Measurements from ENCODE around the gene NALF2.

NALF2 gene

GRCh38 chrX:69496183-69496582 lies 7.9 kb upstream of the NALF2 start:
- no peak for TF ChIP-seq CTCF (IDR thresholded peaks at IDR 0.05)

GRCh38 chrX:69501429-69501828 lies 2.7 kb upstream of the NALF2 start:
- TF ChIP-seq CTCF (IDR thresholded peaks at IDR 0.05), result no peak

GRCh38 chrX:69503228-69503781 lies 821 bp upstream of the NALF2 start:
- peak; percentile 43; the same call in 1 of the 2 replicates for TF ChIP-seq CTCF (IDR thresholded peaks at IDR 0.05)

GRCh38 chrX:69504626-69505612 lies 793 bp downstream of the NALF2 start:
- TF ChIP-seq CTCF (IDR thresholded peaks at IDR 0.05), result no peak

GRCh38 chrX:69505772-69506616 lies 1.9 kb downstream of the NALF2 start:
- no peak for TF ChIP-seq CTCF (IDR thresholded peaks at IDR 0.05)

- TF ChIP-seq CTCF (IDR thresholded peaks at IDR 0.05), result no peak
These were observed 2.7 kb downstream of the NALF2 start for GRCh38 chrX:69506617-69507499.

- no peak for TF ChIP-seq CTCF (IDR thresholded peaks at IDR 0.05)
These were observed 3.3 kb downstream of the NALF2 start for GRCh38 chrX:69507500-69507789.

Data from LNCAP (cell line).